Astrocyte of the spinal cord (primary cell): Measurements from ENCODE around the gene OR2L2.

ENCODE experiments used
- DNase-seq: peaks from one replicate; pipeline ENCODE4 v3.0.0; 2011; ENCODE audit warnings: low read depth, low spot score
- H3K4me3 ChIP-seq: 2 replicates; pipeline ENCODE4 v1.5.1; 2011; ENCODE audit warnings: low read depth, mild to moderate bottlenecking, low read length, moderate library complexity
- CTCF ChIP-seq: IDR thresholded peaks from 2 replicates; pipeline ENCODE4 v1.5.1; 2012; ENCODE audit warnings: low read depth, mild to moderate bottlenecking, low read length, inconsistent platforms
- in situ Hi-C: cut with HindIII; loops from 2 replicates; pipeline ENCODE4 v1.10.0; 2017; ENCODE audit warnings: low sequenced_read_pairs

OR2L2 gene, protein sequence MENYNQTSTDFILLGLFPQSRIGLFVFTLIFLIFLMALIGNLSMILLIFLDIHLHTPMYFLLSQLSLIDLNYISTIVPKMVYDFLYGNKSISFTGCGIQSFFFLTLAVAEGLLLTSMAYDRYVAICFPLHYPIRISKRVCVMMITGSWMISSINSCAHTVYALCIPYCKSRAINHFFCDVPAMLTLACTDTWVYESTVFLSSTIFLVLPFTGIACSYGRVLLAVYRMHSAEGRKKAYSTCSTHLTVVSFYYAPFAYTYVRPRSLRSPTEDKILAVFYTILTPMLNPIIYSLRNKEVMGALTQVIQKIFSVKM

DNA sequence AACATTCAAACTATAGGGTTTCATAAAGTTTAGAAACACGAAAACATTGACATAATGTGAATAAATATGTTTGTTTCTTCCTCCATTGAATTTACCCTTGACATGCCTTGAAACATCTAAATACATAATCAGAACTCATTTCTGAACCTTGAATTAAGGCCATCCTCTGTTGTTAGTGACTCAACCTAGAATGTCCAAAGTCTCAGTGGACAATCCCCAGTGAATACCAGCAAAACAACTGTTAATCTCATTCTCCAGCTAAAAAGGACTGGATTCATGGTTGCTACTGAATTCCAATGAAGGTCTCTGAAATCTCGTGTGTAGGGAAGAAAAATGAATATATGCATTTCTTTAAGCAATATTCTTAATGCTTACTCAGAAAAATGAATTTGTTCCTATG is at the start of gene OR2L2:
OR2L2 (plus strand) TSS at position 301 of the 400 bp plus-strand sequence. CDS start 8,198 bp downstream, outside the sequence.
- in situ Hi-C loops: no loop called here
- H3K4me3 ChIP-seq: no peak within 1 kb of the TSS
- DNase-seq: no peak
- no peak for TF ChIP-seq CTCF

DNA sequence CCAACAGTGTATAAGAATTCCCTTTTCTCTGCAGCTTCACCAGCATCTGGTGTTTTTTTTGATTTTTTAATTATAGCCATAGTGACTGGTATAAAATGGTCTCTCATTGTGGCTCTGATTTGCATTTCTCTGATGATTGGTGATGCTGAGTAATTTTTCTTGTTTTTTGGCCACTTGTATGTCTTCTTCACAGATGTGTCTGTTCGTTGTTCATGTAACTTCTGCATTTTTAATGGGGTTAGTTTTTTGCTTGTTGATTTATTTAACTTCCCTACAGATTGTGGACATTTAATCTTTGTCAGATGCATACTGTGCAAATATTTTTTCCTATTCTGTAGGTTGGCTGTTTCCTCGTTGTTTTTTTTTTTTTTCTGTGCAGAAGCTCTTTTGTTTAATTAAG is 36.9 kb upstream of the OR2L2 start:
- TF ChIP-seq CTCF: no peak
- no peak overlapping the region for H3K4me3 ChIP-seq
- in situ Hi-C loops: no loop called here
- no peak for DNase-seq

- in situ Hi-C loops: no loop called here
- TF ChIP-seq CTCF: no peak
- H3K4me3 ChIP-seq: no peak overlapping the region
- DNase-seq: no peak
These were observed 31.1 kb upstream of the OR2L2 start for GRCh38 chr1:247998811-247999210.

DNA sequence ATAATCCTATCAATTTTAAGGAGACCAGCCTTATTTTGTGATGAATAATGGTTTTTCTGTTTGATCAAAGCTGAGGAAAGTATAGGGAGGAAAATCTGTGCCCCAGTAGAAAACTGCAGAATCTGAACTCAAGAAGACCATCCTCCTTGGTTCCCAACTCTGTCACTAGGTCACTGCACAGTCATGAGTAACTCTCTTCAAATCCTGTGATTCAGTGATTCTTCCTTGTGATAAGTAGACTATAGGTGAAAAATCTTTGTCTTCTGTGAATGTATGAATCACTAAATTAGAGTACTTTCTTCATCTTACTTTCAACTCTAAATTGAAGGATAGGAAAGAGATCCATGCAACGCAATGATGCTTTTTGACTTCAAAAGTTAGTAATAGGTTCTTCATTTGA is 29.7 kb upstream of the OR2L2 start:
- no peak for TF ChIP-seq CTCF
- in situ Hi-C loops: no loop called here
- H3K4me3 ChIP-seq: no peak overlapping the region
- DNase-seq: no peak

DNA sequence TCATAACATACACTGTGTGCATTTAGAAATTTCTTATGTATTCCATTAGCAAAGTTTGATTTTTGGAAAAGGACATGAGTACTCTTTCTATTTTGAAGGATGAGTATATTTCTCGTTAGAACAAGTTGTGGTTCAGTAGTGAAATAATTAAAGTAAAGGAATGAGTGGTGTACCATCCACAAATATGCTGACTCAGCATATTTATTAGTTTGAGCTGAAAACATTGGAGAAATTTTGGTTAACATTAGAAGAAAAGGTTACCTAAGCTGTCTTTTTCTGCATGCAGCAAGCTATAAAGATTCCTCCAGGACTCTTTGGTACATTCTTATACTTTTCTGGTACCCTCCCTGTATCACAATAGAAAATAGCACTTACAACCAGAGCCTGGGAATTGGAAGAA is 22.1 kb upstream of the OR2L2 start:
- no peak for DNase-seq
- TF ChIP-seq CTCF: no peak
- no peak overlapping the region for H3K4me3 ChIP-seq
- in situ Hi-C loops: no loop called here

- no peak for TF ChIP-seq CTCF
- in situ Hi-C loops: no loop called here
- no peak for DNase-seq
- no peak overlapping the region for H3K4me3 ChIP-seq
These were observed 20.2 kb upstream of the OR2L2 start for GRCh38 chr1:248009681-248010080.
